Osteoblast (primary cell): Measurements from ENCODE around the gene MGAT5. TPM values are rescaled to one million over a fixed set of nuclear protein-coding genes. Genes with fewer than 3 reads are reported as not detected.

Experiments
- DNase-seq: peaks from one replicate; pipeline ENCODE4 v3.0.0; 2011; ENCODE audit warnings: low spot score, mixed read lengths; ENCODE audit not compliant: insufficient read length; ENCODE audit errors: missing footprints
- H2AFZ ChIP-seq: 2 replicates; pipeline ENCODE4 v1.6.0; 2011; ENCODE audit warnings: mild to moderate bottlenecking, low read length
- H3K27ac ChIP-seq: 2 replicates; pipeline ENCODE4 v1.5.1; 2011; ENCODE audit warnings: mild to moderate bottlenecking, low read depth, low read length, moderate library complexity
- H3K27me3 ChIP-seq: 2 replicates; pipeline ENCODE4 v1.6.0; 2012; ENCODE audit warnings: mild to moderate bottlenecking, control low read depth, inconsistent platforms, low read length, moderate library complexity; ENCODE audit not compliant: insufficient read depth
- H3K36me3 ChIP-seq: 2 replicates; pipeline ENCODE4 v1.5.1; 2011; ENCODE audit warnings: mild to moderate bottlenecking, low read length, control low read depth, moderate library complexity; ENCODE audit not compliant: insufficient read depth
- H3K4me1 ChIP-seq: 2 replicates; pipeline ENCODE4 v1.5.1; 2011; ENCODE audit warnings: mild to moderate bottlenecking, low read length, control low read depth, moderate library complexity; ENCODE audit not compliant: insufficient read depth
- H3K4me2 ChIP-seq: 2 replicates; pipeline ENCODE4 v1.6.0; 2011; ENCODE audit warnings: mild to moderate bottlenecking, low read length; ENCODE audit not compliant: insufficient read depth
- H3K4me3 ChIP-seq: fragments of 200-600 bp; sonication (generic); 3 replicates; pipeline ENCODE4 v1.5.1; 2012; ENCODE audit warnings: mild to moderate bottlenecking, low read length, inconsistent platforms; ENCODE audit not compliant: insufficient read depth
- H3K79me2 ChIP-seq: 2 replicates; pipeline ENCODE4 v1.6.0; 2012; ENCODE audit warnings: mild to moderate bottlenecking, low read length, control low read depth, inconsistent platforms; ENCODE audit not compliant: insufficient read depth
- H3K9me3 ChIP-seq: 2 replicates; pipeline ENCODE4 v1.5.1; 2011; ENCODE audit warnings: low read depth, low read length, control low read depth
- H4K20me1 ChIP-seq: 2 replicates; pipeline ENCODE4 v1.6.0; 2012; ENCODE audit warnings: mild to moderate bottlenecking, low read length, control low read depth; ENCODE audit not compliant: insufficient read depth
- CTCF ChIP-seq: IDR thresholded peaks from 2 replicates; pipeline ENCODE4 v1.5.1; 2011; ENCODE audit warnings: mild to moderate bottlenecking, low read depth, low read length, moderate library complexity; ENCODE audit errors: extremely low read depth
- total RNA-seq: library from RNA; depleted of rRNA; stranded (reverse); fragments of >200 nt; gene quantifications from 2 replicates; pipeline ENCODE4 v1.2.3, GENCODE V29; 2012

The MGAT5 gene
- total RNA-seq, 1 donor, result 29.7 TPM

- DNase-seq, result no peak
- Histone ChIP-seq H3K9me3 (no peaks in the 10 kb centered on the region), H2AFZ (no peak overlapping the region), H3K36me3 (peaks cover 4% of the 10 kb centered on the region), H3K4me2 (no peak overlapping the region), H3K4me3 (no peak overlapping the region), H3K79me2 (no peaks in the 10 kb centered on the region), H3K27me3 (no peaks in the 10 kb centered on the region), H3K4me1 (peaks cover 3% of the 10 kb centered on the region), H3K27ac (no peak overlapping the region), H4K20me1 (no peaks in the 10 kb centered on the region)
- no peak for TF ChIP-seq CTCF
Measured at GRCh38 chr2:134425724-134426496, 172.0 kb downstream of the MGAT5 start.

GRCh38 chr2:134426721-134427120 lies 172.8 kb downstream of the MGAT5 start:
- Histone ChIP-seq H3K4me2 (no peak overlapping the region), H3K9me3 (no peaks in the 10 kb centered on the region), H2AFZ (no peak overlapping the region), H3K4me1 (peaks cover 2% of the 10 kb centered on the region), H3K79me2 (no peaks in the 10 kb centered on the region), H3K4me3 (no peak overlapping the region), H4K20me1 (no peaks in the 10 kb centered on the region), H3K36me3 (peaks cover 4% of the 10 kb centered on the region), H3K27ac (no peak overlapping the region), H3K27me3 (no peaks in the 10 kb centered on the region)
- no peak for TF ChIP-seq CTCF
- DNase-seq, result no peak

- no peaks in the 10 kb centered on the region for H3K36me3 ChIP-seq
- H3K4me1 ChIP-seq, result peaks cover 9% of the 10 kb centered on the region
- no peak overlapping the region for H3K4me3 ChIP-seq
- H3K27ac ChIP-seq, result no peak overlapping the region
- H3K27me3 ChIP-seq, result no peaks in the 10 kb centered on the region
- no peaks in the 10 kb centered on the region for H4K20me1 ChIP-seq
- DNase-seq, result no peak
- no peak for TF ChIP-seq CTCF
- no peaks in the 10 kb centered on the region for H3K79me2 ChIP-seq
- H3K4me2 ChIP-seq, result no peak overlapping the region
- no peaks in the 10 kb centered on the region for H3K9me3 ChIP-seq
- H2AFZ ChIP-seq, result no peak overlapping the region
Measured at GRCh38 chr2:134429886-134430285, 176.0 kb downstream of the MGAT5 start.

GRCh38 chr2:134431838-134432434 lies 178.1 kb downstream of the MGAT5 start:
- Histone ChIP-seq H3K36me3 (no peaks in the 10 kb centered on the region), H3K9me3 (no peaks in the 10 kb centered on the region), H3K79me2 (no peaks in the 10 kb centered on the region), H3K4me2 (no peak overlapping the region), H4K20me1 (no peaks in the 10 kb centered on the region), H3K4me1 (peaks cover 9% of the 10 kb centered on the region), H3K27ac (no peak overlapping the region), H3K4me3 (no peak overlapping the region), H2AFZ (no peak overlapping the region), H3K27me3 (no peaks in the 10 kb centered on the region)
- no peak for DNase-seq
- TF ChIP-seq CTCF, result no peak
